ENCODE data around the gene HOXB1.

Gene HOXB1

GRCh38 chr17:48553826-48554225, 23.0 kb upstream of the HOXB1 start:
- DNase-seq, result no peak

GRCh38 chr17:48553190-48553547, 22.4 kb upstream of the HOXB1 start:
- no peak for DNase-seq

- DNase-seq, result no peak
Measured at GRCh38 chr17:48552466-48553189, 21.8 kb upstream of the HOXB1 start.

GRCh38 chr17:48551596-48552465, 21.0 kb upstream of the HOXB1 start:
- DNase-seq, result no peak

- no peak for DNase-seq
Measured at GRCh38 chr17:48551214-48551555, 20.4 kb upstream of the HOXB1 start.

GRCh38 chr17:48550502-48551213, 19.8 kb upstream of the HOXB1 start:
- no peak for DNase-seq

GRCh38 chr17:48549914-48550501, 19.2 kb upstream of the HOXB1 start:
- no peak for DNase-seq

GRCh38 chr17:48549281-48549630, 18.4 kb upstream of the HOXB1 start:
- no peak for DNase-seq

GRCh38 chr17:48548523-48549280, 17.9 kb upstream of the HOXB1 start:
- DNase-seq, result no peak

- peak in 2 of 3 donors; percentile 32 to 38 for DNase-seq
Measured at GRCh38 chr17:48547808-48548522, 17.2 kb upstream of the HOXB1 start.

- no peak for DNase-seq
Measured at GRCh38 chr17:48546924-48547807, 16.4 kb upstream of the HOXB1 start.

- no peak for DNase-seq
Measured at GRCh38 chr17:48546137-48546923, 15.5 kb upstream of the HOXB1 start.

- DNase-seq, result no peak
Measured at GRCh38 chr17:48545539-48545938, 14.7 kb upstream of the HOXB1 start.

- no peak for DNase-seq
Measured at GRCh38 chr17:48545022-48545375, 14.2 kb upstream of the HOXB1 start, which contains the start of gene HOXB2. Gene HOXB2, minus strand, starts transcription at chr17:48545109. Its CDS starts 198 bp downstream, at chr17:48544911.

GRCh38 chr17:48544349-48545021, 13.7 kb upstream of the HOXB1 start:
- DNase-seq, result peak in 1 of 3 donors; percentile 35

GRCh38 chr17:48543854-48544348, 13.1 kb upstream of the HOXB1 start:
- peak in 1 of 3 donors; percentile 44 for DNase-seq

- DNase-seq, result peak; percentile 44 to 68 (median 60)
Measured at GRCh38 chr17:48543107-48543853, 12.5 kb upstream of the HOXB1 start.

- no peak for DNase-seq
Measured at GRCh38 chr17:48542698-48543106, 11.9 kb upstream of the HOXB1 start.
